Hematopoietic multipotent progenitor cell treated with erythropoietin and hydrocortisone succinate and interleukin-3 and kit ligand, for 4 days (in vitro differentiated cells): ENCODE data around the gene ORMDL3.
"Not testable (repeated sequence)": the region's sequence is repeated elsewhere in the genome, so short reads cannot be mapped to it uniquely, and the experiment has no call there.

Experiments used
- DNase-seq: peaks from one replicate; pipeline ENCODE4 v3.0.0-alpha.2; 2015

ORMDL3 gene

DNA sequence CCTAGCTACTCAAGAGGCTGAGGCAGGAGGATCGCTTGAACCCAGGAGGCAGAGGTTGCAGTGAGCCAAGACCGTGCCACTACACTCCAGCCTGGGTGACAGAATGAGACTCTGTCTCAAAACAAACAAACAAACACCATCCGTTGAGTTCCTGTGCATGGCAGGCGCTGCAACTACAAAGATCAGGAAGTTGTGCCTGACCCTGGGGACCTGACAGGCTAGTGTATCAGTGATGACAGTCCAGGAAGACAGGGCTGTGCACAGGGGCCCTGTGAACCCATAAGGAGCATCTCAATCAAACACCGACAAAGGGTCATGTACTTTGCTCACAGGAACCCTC is 21.1 kb upstream of the ORMDL3 start:
- DNase-seq, result not testable (repeated sequence)

GRCh38 chr17:39946551-39947330 is 19.3 kb upstream of the ORMDL3 start:
- no peak for DNase-seq

- DNase-seq, result no peak
Measured at GRCh38 chr17:39944393-39944711, 17.0 kb upstream of the ORMDL3 start.

GRCh38 chr17:39943702-39944392 is 16.4 kb upstream of the ORMDL3 start:
- DNase-seq, result no peak

- DNase-seq, result peak; percentile 81
Measured at GRCh38 chr17:39939588-39940419, 12.4 kb upstream of the ORMDL3 start.

DNA sequence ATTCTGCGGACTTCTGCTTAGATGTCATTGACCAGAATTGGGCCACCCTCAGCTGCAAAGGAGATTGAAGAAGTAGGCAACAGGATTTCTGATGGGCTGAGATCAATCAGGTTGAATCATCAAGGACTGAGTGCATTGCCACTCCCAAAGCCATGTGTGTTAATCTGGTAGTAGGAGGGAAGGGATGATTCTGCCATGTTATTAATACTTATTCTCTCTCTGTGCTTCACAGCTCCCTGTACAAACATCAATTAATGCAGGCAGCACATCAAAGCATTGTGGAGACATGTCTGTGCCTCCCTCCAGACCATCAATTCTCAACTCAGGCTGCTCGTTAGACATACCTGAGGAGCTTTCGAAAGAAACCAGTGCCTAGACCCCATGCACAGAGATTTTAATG is 11.7 kb upstream of the ORMDL3 start:
- DNase-seq, result no peak

DNA sequence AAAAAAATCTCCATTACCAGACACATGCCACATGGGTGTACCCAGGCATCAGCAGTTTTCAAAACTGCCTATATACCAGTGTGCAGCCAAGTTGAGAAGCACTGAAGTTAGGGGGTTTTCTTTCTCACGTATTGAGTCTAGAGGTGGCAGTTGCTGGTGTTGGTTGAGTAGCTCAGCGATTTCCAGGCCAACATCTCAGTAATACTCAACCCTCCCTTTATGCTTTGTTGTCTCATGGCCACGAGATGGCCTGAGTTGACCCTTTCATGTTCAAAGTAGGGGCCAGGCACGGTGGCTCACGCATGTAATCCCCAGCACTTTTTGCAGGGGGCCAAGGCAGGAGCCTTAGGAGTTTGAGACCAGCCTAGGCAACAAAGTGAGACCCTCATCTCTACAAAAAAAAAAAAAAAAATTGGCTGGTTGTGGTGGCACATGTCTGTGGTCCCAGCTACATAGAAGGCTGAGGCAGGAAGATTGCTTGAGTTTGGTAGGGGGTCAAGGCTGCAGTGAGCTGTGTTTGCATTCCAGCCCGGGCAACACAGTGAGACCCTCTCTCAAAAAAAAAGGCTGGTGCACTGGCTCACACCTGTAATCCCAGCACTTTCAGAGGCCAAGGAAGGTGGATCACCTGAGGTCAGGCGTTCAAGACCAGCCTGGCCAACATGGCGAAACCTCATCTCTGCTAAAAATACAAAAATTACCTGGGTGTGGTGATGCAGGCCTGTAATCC is 10.9 kb upstream of the ORMDL3 start:
- no peak for DNase-seq

- no peak for DNase-seq
Measured at GRCh38 chr17:39937447-39937846, 10.0 kb upstream of the ORMDL3 start.

DNA sequence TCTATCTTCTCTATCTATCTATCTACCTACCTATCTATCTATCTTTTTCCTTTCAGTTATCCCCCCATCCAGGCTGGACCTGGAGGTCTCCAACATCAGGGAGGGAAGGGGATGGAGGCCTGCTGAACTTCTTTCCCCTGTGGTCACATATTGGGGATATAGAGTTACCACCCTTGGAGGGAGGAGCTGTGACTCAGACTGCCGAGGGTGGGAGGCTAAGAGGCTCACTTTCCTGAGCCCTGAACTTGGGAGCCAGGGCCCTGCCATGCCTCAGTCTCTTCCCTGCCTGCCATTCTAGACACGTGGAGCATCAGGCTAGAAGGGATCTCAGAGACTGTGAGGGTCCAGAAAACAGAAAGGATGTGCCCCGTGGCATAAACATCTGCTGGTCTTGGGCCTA is 8.5 kb upstream of the ORMDL3 start:
- DNase-seq, result no peak

- no peak for DNase-seq
Measured at GRCh38 chr17:39934324-39934723, 6.9 kb upstream of the ORMDL3 start.

DNA sequence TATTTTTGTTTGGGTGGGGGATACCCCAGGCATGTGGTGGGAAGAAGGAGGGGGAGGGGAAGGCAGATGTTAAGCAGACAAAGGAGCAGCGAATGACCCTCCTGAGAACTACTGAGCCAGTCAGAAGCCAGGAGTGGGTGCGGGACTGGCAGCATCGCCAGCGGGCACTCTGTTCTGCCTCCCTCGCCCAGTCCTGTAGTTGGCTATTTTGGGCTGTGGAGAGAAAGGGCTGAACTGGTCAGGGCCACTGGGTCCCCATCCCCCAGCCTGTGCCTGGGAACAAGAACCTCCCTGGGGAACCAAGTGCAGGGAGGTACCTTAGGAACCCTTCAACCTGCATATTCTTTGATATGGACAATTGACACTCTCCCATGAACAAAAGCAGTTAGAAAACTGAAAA is 6.5 kb upstream of the ORMDL3 start:
- DNase-seq, result no peak

DNA sequence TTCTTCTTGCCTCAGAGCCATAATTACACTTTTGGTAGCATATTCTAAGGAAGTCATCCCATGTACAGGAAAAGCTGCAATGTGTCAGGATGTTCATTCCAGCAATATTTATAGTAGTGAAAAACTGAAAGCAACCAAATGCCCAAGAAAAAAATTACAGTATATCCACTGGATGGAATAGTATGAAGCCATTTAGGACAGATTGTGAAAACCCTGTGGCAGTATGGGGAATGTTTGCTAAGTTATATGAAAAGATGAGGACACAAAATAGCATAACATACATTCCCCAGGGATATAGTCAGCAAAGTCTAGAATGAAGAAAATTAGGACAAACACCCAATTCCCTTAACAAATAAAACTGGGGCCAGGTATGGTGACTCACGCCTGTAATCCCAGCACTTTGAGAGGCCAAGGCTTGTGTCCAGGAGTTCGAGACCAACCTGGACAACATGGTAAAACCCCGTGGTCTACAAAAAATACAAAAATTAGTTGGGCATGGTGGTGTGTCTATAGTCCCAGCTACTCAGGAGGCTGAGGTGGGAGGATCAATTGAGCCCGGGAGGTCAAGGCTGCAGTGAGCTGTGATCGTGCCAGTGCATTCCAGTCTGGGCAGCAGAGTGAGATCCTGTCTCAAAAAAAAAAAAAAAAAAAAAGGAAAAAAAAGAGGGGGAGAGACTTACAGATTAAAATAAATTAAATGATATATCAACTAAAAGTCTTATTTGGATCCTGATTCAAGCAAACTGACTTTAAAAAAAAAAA is 2.4 kb upstream of the ORMDL3 start:
- DNase-seq, result no peak

GRCh38 chr17:39928858-39929645 is 1.7 kb upstream of the ORMDL3 start:
- peak; percentile 55 for DNase-seq

GRCh38 chr17:39927929-39928857 is 792 bp upstream of the ORMDL3 start:
- peak; percentile 35 for DNase-seq

GRCh38 chr17:39926588-39927100 is 757 bp downstream of the ORMDL3 start:
- peak; percentile 72 for DNase-seq

GRCh38 chr17:39926135-39926587 is 1.2 kb downstream of the ORMDL3 start:
- DNase-seq, result no peak

DNA sequence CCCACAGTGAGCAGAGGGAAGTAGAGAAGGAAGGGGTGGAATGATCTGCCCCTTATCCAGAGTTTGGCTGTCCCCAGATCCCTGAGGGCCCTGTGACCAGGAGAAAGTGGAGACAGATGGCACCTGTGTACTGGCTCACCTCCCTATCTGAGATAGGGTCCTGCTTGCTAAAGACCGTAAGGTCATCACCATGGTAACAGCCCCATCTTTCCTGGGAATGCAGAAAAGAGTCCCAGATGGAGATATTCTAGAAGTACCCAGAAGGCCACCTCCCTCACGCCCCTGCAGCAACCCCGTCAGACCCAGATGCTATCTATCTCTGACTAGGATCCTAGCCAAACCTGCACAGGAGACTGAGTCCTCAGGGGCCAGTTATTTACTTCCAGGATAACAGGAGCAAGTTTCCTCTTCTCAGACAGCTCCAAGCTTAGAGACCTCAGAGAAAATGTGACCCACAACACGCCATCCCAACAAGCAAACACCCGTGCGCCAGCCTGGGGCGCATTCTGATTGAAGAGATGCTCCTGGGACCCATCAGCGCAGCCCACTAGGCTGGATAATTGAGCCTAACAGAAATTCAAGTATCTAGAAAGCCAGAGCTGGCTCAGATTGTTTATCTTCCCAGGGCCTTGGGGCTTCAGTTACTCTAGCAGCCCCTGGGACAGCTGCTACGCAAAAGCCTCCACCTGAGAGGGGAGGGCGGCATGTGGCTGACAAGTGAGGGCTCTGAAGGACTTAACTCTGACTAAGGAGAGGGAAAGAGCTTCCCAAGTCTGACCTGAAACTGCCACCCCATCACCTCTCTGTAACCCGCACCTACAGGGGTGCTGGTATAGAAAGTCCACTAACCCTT is 1.9 kb downstream of the ORMDL3 start:
- DNase-seq, result no peak

- no peak for DNase-seq
Measured at GRCh38 chr17:39924691-39925055, 2.7 kb downstream of the ORMDL3 start.
